Measurements from ENCODE around the gene PLXNC1.

PLXNC1 gene

GRCh38 chr12:94208622-94208966, 60.2 kb downstream of the PLXNC1 start:
- Histone ChIP-seq H4K20me1 (ENCODE audit: insufficient read depth, low read length) (no peaks in the 10 kb centered on the region), H3K9me2 (replicated peaks; ENCODE audit: insufficient read depth, low read length) (no peaks in the 10 kb centered on the region), H3F3A (ENCODE audit: insufficient read depth, low read length) (peaks cover 60% of the 10 kb centered on the region), H3K4me1 (ENCODE audit: low read length) (peaks cover 40% of the 10 kb centered on the region), H3K9ac (ENCODE audit: low read length) (peak overlapping the region; percentile 99), H3K4me3 (ENCODE audit: low read length) (peak overlapping the region; percentile 52), H3K36me3 (replicated peaks; ENCODE audit: insufficient read depth, low read length) (peaks cover 21% of the 10 kb centered on the region), H3K9me3 (replicated peaks; ENCODE audit: insufficient read depth, low read length) (no peaks in the 10 kb centered on the region), H3K27me3 (replicated peaks; ENCODE audit: insufficient read depth, low read length) (no peaks in the 10 kb centered on the region), H3K79me2 (ENCODE audit: low read length) (peaks cover 78% of the 10 kb centered on the region), H3K27ac (ENCODE audit: low read length) (peak overlapping the region; percentile 99), H3K4me2 (ENCODE audit: low read depth, low read length) (peak overlapping the region; percentile 97), H2AFZ (ENCODE audit: low read length) (no peak overlapping the region)
- TF ChIP-seq EZH2phosphoT487 (IDR thresholded peaks at IDR 0.05; ENCODE audit: low read length) = no peak
- peak; percentile 22 for TF ChIP-seq CTCF (IDR thresholded peaks at IDR 0.05; ENCODE audit: low read length)
- peak; percentile 83 for DNase-seq

DNA sequence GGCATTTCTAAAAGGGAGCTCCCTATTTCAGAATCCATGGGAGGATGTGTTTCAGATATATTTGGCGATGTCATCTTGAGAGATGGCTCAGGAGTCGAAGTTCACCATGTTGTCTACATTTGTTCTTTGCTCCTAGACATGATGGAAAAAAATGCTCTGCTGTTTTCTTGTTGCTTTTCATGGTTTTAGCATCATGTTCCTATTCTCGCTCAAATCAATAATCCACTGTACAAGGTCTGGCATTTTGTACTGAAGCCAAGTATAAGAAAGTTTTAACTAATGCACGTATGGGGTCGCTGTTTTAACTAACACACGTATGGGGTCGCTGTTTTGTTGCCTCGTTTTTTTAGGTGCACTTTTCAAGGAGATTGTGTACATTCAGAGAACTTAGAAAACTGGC, 60.9 kb downstream of the PLXNC1 start:
- Histone ChIP-seq H3F3A (ENCODE audit: insufficient read depth, low read length) (peaks cover 53% of the 10 kb centered on the region), H3K4me3 (ENCODE audit: low read length) (peak overlapping the region; percentile 52), H3K4me2 (ENCODE audit: low read depth, low read length) (peak overlapping the region; percentile 97), H3K27ac (ENCODE audit: low read length) (peak overlapping the region; percentile 99), H3K4me1 (ENCODE audit: low read length) (peaks cover 33% of the 10 kb centered on the region), H2AFZ (ENCODE audit: low read length) (no peak overlapping the region), H3K79me2 (ENCODE audit: low read length) (peaks cover 77% of the 10 kb centered on the region), H3K9me2 (replicated peaks; ENCODE audit: insufficient read depth, low read length) (no peaks in the 10 kb centered on the region), H3K27me3 (replicated peaks; ENCODE audit: insufficient read depth, low read length) (no peaks in the 10 kb centered on the region), H3K9me3 (replicated peaks; ENCODE audit: insufficient read depth, low read length) (no peaks in the 10 kb centered on the region), H3K9ac (ENCODE audit: low read length) (peak overlapping the region; percentile 99), H3K36me3 (replicated peaks; ENCODE audit: insufficient read depth, low read length) (peaks cover 21% of the 10 kb centered on the region), H4K20me1 (ENCODE audit: insufficient read depth, low read length) (no peaks in the 10 kb centered on the region)
- DNase-seq = no peak
- no peak for TF ChIP-seq EZH2phosphoT487 (IDR thresholded peaks at IDR 0.05; ENCODE audit: low read length)
- no peak for TF ChIP-seq EZH2 (optimal IDR thresholded peaks at IDR 0.05; ENCODE audit: low read depth, low read length)
- no peak for TF ChIP-seq CTCF (IDR thresholded peaks at IDR 0.05; ENCODE audit: low read length)

DNA sequence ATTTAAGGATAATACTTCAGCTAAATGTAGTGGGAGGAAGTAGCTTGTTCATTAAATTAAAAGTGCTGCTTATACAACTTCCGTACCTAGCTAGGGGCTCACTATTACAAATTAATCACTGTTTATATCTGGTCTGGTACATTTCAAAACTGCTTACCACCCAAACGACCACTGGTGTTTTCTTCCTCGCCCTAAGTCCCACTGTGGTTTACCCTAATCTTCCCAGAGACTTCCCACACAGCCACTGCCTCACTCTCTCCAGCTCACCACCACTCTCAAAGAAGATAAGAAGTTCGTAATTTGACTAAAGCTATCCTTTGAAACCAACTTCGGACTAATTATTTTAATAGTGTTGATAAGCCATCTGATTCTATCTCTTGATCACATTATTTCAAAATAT, 62.6 kb downstream of the PLXNC1 start:
- no peak overlapping the region for H3K27ac ChIP-seq (ENCODE audit: low read length)
- H3K27me3 ChIP-seq (replicated peaks; ENCODE audit: insufficient read depth, low read length) = no peaks in the 10 kb centered on the region
- H3K36me3 ChIP-seq (replicated peaks; ENCODE audit: insufficient read depth, low read length) = peaks cover 21% of the 10 kb centered on the region
- no peak for TF ChIP-seq EZH2 (optimal IDR thresholded peaks at IDR 0.05; ENCODE audit: low read depth, low read length)
- TF ChIP-seq EZH2phosphoT487 (IDR thresholded peaks at IDR 0.05; ENCODE audit: low read length) = no peak
- no peak for TF ChIP-seq CTCF (IDR thresholded peaks at IDR 0.05; ENCODE audit: low read length)
- H3K4me2 ChIP-seq (ENCODE audit: low read depth, low read length) = no peak overlapping the region
- no peaks in the 10 kb centered on the region for H4K20me1 ChIP-seq (ENCODE audit: insufficient read depth, low read length)
- no peak overlapping the region for H3K4me3 ChIP-seq (ENCODE audit: low read length)
- H3K9me3 ChIP-seq (replicated peaks; ENCODE audit: insufficient read depth, low read length) = no peaks in the 10 kb centered on the region
- no peak for DNase-seq
- H3F3A ChIP-seq (ENCODE audit: insufficient read depth, low read length) = peaks cover 37% of the 10 kb centered on the region
- H2AFZ ChIP-seq (ENCODE audit: low read length) = no peak overlapping the region
- no peaks in the 10 kb centered on the region for H3K9me2 ChIP-seq (replicated peaks; ENCODE audit: insufficient read depth, low read length)
- H3K4me1 ChIP-seq (ENCODE audit: low read length) = peaks cover 22% of the 10 kb centered on the region
- H3K79me2 ChIP-seq (ENCODE audit: low read length) = peaks cover 77% of the 10 kb centered on the region
- no peak overlapping the region for H3K9ac ChIP-seq (ENCODE audit: low read length)

Data from MM.1S (cell line).